IMR-90 (cell line): ENCODE data around the gene PKHD1.

ENCODE experiments used
- BHLHE40 ChIP-seq: fragments of 150-350 bp; IDR thresholded peaks from 2 replicates; pipeline ENCODE4 v1.6.1; 2016; ENCODE audit warnings: mild to moderate bottlenecking, low read depth, low read length
- CEBPB ChIP-seq: IDR thresholded peaks from 2 replicates; pipeline ENCODE4 v1.6.1; 2012; ENCODE audit warnings: low read depth, low read length, improper control_type of control experiment
- MAFK ChIP-seq: IDR thresholded peaks from 2 replicates; pipeline ENCODE4 v1.6.1; 2012; ENCODE audit warnings: low read depth, low read length, improper control_type of control experiment
- MXI1 ChIP-seq: IDR thresholded peaks from 2 replicates; pipeline ENCODE4 v1.6.1; 2012; ENCODE audit warnings: low read depth, mild to moderate bottlenecking, low read length, moderate library complexity, borderline replicate concordance
- NFE2L2 ChIP-seq: fragments of 150-350 bp; IDR thresholded peaks from 2 replicates; pipeline ENCODE4 v1.6.1; 2016; ENCODE audit warnings: low read depth, mild to moderate bottlenecking, low read length
- POLR2A ChIP-seq: IDR thresholded peaks from 2 replicates; pipeline ENCODE4 v1.6.1; 2012; ENCODE audit warnings: mild to moderate bottlenecking, low read depth, low read length
- RAD21 ChIP-seq: IDR thresholded peaks from 2 replicates; pipeline ENCODE4 v1.6.1; 2012; ENCODE audit warnings: low read length, improper control_type of control experiment
- RCOR1 ChIP-seq: IDR thresholded peaks from 2 replicates; pipeline ENCODE4 v1.6.1; 2012; ENCODE audit warnings: mild to moderate bottlenecking, low read length, improper control_type of control experiment; ENCODE audit not compliant: insufficient replicate concordance
- RFX5 ChIP-seq: IDR thresholded peaks from 2 replicates; pipeline ENCODE4 v1.8.0; 2012; ENCODE audit warnings: low read depth, mild to moderate bottlenecking, low read length, moderate library complexity
- SMC3 ChIP-seq: fragments of 150-350 bp; IDR thresholded peaks from 2 replicates; pipeline ENCODE4 v1.6.1; 2016; ENCODE audit warnings: low read depth, mild to moderate bottlenecking, antibody characterized with exemption, low read length, moderate library complexity
- TF ChIP-seq, protein P1 (sequence below): conservative IDR thresholded peaks from 2 replicates; pipeline ENCODE4 v1.5.1; 2012; ENCODE audit warnings: mild to moderate bottlenecking, low read depth, low read length, improper control_type of control experiment
- TF ChIP-seq, protein P2 (sequence below): fragments of 150-350 bp; IDR thresholded peaks from 2 replicates; pipeline ENCODE4 v1.6.1; 2017; ENCODE audit warnings: mild to moderate bottlenecking, antibody characterized with exemption, low read length, low read depth
- TF ChIP-seq, protein P3 (sequence below): fragments of 150-350 bp; IDR thresholded peaks from 2 replicates; pipeline ENCODE4 v1.6.1; 2016; ENCODE audit warnings: low read depth, mild to moderate bottlenecking, low read length, moderate library complexity, borderline replicate concordance

DNA sequence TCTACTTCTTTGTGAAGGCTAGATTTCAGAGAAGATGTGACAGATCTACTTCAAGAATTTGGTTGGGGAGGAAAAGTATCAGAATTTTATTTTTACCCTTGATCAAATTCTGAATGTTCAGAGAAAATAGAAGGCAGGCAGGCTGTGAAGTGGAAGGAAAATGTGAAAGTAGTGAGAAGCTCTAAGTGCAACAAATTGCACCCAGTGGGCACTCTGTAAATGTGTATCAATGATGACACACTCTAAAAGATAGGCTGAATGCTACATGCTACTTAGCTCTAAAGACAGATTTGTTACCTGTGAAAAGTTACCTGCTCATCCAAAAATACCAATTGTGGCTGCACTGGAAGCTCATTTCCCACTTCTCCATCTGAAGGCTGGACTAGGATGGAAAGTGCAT, 438.6 kb downstream of the PKHD1 start:
- TF ChIP-seq MXI1 (no peak), BHLHE40 (no peak), CEBPB (no peak), RCOR1 (no peak), RFX5 (no peak), RAD21 (no peak), POLR2A (no peak), MAFK (no peak), SMC3 (no peak), NFE2L2 (no peak)
- TF ChIP-seq, protein P1, sequence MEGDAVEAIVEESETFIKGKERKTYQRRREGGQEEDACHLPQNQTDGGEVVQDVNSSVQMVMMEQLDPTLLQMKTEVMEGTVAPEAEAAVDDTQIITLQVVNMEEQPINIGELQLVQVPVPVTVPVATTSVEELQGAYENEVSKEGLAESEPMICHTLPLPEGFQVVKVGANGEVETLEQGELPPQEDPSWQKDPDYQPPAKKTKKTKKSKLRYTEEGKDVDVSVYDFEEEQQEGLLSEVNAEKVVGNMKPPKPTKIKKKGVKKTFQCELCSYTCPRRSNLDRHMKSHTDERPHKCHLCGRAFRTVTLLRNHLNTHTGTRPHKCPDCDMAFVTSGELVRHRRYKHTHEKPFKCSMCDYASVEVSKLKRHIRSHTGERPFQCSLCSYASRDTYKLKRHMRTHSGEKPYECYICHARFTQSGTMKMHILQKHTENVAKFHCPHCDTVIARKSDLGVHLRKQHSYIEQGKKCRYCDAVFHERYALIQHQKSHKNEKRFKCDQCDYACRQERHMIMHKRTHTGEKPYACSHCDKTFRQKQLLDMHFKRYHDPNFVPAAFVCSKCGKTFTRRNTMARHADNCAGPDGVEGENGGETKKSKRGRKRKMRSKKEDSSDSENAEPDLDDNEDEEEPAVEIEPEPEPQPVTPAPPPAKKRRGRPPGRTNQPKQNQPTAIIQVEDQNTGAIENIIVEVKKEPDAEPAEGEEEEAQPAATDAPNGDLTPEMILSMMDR = no peak
- TF ChIP-seq, protein P2, sequence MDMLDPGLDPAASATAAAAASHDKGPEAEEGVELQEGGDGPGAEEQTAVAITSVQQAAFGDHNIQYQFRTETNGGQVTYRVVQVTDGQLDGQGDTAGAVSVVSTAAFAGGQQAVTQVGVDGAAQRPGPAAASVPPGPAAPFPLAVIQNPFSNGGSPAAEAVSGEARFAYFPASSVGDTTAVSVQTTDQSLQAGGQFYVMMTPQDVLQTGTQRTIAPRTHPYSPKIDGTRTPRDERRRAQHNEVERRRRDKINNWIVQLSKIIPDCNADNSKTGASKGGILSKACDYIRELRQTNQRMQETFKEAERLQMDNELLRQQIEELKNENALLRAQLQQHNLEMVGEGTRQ = no peak
- TF ChIP-seq, protein P3, sequence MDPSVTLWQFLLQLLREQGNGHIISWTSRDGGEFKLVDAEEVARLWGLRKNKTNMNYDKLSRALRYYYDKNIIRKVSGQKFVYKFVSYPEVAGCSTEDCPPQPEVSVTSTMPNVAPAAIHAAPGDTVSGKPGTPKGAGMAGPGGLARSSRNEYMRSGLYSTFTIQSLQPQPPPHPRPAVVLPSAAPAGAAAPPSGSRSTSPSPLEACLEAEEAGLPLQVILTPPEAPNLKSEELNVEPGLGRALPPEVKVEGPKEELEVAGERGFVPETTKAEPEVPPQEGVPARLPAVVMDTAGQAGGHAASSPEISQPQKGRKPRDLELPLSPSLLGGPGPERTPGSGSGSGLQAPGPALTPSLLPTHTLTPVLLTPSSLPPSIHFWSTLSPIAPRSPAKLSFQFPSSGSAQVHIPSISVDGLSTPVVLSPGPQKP = no peak
